NCI-H1105 (cell line): ENCODE results near the gene ANKRD28.
"Not testable (repeated sequence)": the region's sequence is repeated elsewhere in the genome, so short reads cannot be mapped to it uniquely, and the experiment has no call there.

Source experiments
- DNase-seq: peaks from one replicate; lab custom pipeline; 2025; lab: John Stamatoyannopoulos, UW

ANKRD28 gene

DNA sequence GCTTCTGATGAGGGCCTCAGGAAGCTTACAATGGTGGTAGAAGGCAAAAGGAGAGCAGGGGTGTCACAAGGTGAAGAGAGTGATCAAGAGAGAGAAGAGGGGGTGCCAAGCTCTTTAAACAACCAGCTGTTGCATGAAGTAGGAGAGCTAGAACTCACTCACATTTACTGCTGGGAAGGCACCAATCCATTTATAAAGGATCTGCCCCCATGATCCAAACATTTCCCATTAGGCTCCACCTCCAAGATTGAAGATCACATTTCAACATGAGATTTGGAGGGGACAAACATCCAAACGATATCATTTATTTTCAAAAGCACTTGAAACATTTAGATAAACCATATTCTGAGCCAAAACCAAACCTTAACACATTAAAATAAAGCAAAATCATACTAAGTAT is 26.3 kb downstream of the ANKRD28 start:
- DNase-seq: no peak

DNA sequence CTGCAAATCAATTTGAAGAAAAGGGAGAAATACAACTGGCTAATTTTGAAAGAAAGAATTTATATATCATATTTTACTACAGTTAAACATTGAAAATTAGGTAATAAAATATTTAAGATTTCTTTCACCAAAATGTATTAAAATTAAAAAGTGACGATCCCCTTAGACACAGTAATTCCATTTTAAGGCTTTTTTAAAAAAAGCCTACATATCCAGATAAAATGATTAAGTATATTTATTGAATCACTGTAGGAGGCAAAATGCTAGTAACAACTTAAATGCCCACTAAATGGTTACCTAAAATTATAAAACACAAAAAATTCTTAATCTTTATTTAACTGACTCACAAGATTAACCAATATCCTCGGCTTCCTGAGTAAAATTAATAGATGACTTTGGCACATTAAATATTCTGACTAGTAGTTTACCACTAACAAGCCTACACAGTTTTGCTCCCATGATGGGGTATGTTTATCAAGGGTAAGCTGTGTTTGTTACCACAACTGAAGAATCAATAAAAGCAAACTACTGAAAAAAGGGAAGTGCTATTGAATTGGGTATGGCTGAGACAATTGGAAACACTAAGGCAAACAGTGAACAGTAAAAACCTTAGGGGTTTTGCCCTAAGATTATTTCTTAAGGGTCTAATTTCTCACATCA is 28.4 kb downstream of the ANKRD28 start:
- no peak for DNase-seq

DNA sequence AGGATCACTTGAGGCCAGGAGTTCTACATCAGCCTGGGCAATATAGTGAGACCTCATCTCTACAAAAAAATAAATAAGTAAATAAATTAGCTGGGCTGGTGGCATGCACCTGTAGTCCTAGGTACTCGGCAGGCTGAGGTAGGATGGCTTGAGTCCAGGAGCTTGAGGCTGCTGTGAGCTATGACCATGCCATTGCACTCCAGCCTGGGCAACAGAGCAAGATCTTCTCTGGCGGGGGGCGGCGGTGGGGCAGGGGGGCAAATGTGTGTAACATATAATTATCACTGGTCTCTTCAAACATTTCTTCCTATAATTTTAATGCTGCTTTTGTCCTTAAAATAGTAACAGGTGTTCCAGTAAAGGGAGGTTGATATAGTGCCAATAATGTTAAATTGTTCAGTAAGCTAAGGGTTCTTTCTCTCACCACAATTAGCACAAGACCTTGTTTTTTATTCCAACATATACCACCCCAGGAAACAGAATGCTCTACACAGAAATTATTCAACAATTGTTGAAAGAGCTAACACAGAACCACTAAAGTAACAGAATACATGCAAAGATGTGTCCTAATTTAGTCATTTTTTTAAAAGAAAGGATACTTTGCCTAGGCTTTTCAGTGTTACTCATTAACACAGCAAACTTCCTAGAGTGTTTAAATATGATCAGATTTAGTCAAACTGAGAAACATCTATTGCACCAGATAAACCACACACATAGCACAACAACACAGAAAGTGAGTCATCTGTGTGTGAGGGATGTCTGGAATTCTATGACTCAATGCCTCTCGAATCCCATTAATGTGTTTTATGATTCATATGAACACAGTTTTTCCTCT is 29.1 kb downstream of the ANKRD28 start:
- DNase-seq: no peak

DNA sequence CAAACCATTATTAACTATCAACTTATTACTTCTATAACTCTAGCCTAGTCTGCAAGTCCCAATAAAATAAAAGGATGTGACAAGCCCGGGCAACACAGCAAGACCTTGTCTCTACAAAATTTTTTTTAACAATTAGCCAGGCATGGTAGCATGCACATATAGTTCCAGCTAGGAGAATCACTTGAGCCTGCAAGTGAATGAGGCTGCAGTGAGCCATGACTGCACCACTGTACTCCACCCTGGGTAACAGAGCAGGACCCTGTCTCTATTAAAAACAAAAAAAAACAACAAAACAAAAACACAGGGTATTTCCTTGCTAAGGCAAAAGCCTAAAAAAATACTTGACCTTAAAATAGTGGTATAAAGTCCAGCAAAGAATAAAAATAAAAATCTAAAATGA is 31.4 kb downstream of the ANKRD28 start:
- DNase-seq: no peak

DNA sequence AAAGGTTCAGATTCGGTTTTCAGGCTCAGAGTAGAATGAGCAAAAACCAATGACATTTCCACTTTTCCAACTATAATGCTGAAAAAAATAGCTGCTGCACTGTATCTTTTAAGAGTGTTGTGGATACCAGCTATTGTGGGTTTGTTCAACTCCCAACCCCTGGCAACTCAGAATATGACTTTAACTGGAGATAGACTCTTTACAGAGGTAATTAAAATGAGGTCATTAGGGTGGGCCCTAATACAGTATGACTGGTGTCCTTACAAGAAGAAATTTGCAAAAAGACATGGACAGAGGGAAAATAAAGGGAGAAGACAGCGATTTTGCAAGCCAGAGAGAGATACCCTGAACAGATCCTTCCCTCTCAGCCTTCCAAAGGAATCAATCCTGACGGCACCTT is 39.5 kb downstream of the ANKRD28 start:
- DNase-seq: no peak

DNA sequence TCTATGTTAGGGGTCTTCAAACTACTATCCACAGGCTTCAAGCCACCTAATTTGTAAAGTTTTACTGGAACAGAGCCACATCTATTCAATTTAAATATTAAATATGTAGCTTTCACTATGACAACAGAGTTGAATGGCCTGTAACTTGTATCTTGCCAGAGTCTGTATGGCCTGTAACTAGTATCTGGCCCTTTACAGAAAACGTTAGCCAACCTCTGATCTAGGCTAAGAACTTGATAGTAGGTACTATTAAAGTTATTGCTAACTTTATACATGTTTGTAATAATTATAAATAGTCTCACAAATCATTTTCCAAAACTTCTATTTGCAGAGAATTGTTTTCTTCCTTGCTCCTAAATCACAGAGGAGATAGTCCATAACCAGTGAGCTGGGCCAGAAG is 40.0 kb downstream of the ANKRD28 start:
- DNase-seq: no peak

DNA sequence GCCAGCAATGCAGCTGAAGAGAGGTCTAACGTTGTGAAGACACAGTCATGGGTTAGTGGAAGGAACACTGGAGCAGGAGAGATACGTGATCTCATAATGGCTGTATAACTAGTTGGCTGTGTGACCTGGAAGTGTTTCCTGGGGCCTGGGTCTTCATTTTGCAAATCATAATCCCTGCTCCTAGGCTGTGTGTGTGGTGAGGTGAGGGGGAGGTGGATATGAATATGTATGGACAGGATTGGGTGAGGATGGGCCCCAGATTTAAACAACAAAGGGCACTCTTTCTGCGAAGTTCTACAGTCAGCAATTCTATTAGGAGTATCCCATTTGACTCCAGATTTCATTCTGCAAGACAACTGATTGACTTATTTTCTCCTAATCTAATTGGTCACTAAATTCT is 41.3 kb downstream of the ANKRD28 start:
- no peak for DNase-seq

DNA sequence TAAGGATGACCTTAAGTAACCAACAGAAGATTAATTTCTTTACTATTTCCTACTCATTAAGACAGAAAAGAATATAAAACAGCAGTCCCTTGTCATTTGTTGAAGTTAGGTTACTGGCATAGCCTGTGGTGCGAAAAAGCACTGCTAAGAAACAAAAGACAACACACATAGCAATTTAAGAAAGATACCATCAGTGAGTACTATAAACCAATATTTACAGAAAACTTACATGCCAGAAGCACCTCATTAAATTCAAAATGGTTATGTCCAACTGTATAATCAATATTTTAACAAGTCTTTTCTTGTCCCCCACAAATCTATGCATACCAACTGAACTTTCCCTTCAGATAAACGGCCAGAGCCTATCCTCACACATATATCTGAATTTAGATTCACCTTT is 42.0 kb downstream of the ANKRD28 start:
- DNase-seq: no peak

DNA sequence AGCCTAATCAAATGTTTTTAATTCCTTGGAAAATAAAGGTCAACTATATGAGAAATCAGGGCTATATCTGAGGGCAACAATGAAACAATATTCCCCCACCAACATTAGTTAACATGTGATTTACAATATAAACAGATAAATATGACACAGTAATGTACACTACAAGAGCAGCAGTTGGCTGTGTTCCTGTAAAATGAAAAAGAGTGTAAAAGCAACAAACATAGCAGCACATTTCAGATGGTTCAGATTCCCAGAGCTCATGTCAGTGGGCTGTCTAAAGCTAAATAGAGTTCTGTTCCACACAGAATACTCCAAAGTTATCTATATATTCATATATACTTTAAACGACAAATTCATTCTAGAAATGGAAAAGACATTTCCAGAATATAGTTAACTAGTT is 42.6 kb downstream of the ANKRD28 start:
- DNase-seq: no peak

DNA sequence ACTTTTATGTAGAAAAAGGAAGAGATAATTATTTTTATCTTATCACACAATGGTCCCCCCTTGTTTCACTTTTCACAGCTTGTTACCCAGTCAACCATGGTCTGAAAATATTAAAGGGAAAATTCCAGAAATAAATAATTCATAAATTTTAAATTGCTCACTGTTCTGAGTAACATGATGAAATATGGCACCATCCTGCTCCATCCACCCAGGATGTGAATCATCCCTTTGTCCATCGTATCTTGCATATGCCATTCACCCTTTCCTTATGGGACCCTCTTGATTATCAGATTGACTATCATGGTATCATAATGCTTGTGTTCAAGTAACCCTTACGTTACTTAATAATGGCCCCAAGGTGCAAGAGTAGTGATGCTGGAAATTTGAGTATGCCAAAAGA is 43.7 kb downstream of the ANKRD28 start:
- no peak for DNase-seq

DNA sequence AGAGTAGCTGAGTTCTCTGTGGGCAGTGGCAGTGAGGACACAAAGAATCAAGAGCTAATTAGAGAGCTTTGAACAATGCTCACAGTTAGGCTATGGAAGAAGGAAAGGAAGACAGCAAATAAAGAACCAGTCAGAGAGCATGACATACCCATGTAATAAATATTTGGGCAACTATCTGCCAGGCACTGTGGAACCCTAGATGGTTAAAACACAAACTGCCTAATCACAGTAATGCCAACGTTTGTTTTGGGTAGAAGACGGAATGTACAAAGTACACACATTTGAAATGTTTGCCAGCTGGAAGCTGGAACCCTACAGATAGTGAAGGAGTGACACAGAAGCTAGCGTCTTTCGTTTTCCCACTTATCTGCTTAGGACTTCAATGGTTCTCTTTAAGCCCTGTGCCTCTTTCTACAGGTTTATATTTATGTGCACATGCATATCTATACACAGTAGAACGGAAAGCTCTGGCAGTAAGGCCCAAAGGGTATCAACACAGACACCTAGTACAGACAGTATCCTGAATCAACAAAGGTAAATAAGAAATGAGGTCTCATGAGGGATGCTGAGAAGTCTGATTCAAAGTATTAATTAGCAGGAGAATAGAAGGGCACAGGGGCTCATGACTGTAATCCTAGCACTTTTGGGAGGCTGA is 44.6 kb downstream of the ANKRD28 start:
- no peak for DNase-seq

DNA sequence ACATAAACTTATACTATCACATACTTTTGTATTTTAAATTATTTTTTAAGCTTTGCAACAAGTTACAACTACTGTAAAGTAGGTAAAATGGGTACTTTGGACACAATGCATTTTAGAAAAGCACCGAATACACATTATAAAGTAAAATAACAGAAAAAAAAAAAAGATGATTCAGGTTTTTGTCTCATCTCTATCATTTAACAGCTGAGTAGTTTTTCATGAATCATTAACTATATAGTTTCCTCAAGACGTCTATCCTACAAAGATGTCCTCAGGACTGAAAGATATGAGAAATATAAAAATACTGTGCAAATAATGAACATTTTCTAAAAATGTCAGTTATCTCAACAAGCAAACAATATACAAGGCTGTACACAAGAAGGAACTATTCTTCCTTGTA is 46.9 kb downstream of the ANKRD28 start:
- no peak for DNase-seq

DNA sequence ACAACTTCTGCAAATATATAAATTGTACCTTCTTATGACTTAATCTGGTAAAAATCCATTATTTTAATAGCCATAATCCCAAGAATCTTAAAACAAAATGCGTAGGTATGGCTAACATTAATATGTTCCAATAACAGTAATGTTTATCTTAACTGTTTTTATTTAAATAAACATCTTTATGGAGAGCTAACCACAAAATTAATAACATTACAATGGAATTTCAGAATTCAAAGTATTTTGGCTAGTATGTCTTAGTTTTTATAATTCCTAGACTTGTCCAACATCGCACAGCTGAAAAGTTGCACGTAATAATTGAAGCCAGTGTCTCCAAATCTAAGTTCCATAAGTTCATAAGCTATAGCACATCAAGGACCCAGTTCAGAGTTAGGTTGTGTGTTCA is 47.6 kb downstream of the ANKRD28 start:
- no peak for DNase-seq

DNA sequence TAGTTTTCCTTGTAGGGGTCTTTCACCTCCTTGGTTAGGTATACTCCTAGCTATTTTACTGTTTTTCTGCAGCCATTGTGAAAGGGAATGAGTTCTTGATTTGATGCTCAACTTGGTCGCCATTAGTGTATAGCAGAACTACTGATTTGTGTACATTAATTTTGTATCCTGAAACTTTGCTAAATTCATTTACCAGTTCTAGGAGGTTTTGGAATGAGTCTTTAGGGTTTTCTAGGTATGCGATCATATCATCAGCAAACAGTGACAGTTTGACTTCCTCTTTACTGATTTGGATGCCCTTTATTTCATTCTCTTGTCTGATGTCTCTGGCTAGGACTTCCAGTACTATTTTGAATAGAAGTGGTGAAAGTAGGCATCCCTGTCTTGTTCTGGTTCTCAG is 51.9 kb downstream of the ANKRD28 start:
- not testable (repeated sequence) for DNase-seq

DNA sequence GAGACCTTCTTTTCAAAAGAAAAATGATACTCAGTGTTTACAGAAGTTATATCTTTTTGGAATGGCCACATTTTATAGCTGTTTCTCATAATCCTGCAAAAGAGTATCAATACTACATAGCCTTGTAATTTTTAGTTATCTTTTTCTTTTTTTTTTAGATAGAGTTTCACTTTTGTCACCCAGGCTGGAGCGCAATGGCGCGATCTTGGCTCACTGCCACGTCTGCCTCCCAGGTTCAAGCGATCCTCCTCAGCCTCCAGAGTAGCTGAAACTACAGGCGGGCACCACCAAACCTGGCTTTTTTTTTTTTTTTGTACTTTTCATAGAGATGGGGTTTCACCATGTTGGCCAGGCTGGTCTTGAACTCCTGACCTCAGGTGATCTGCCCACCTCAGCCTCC is 53.6 kb downstream of the ANKRD28 start:
- no peak for DNase-seq

DNA sequence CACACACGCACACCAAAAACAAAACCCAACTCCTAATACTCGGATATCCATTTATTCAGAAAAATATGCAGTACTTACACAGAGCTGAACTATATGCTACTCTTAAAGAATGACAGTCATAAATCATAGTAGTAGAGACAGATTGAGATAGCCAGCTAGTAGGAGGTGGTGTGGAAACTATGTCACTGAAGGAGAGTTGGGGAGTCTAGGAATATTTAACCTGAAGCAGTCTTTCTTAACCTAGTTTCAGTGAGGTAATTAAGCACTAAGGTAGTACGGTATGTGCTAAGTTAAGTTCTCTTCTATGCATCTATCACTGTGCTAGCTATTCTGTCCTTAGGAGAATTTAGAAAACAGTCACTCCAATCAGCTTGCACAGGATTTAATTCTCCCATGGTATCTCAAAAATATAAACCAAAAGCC is 54.2 kb downstream of the ANKRD28 start:
- DNase-seq: no peak

DNA sequence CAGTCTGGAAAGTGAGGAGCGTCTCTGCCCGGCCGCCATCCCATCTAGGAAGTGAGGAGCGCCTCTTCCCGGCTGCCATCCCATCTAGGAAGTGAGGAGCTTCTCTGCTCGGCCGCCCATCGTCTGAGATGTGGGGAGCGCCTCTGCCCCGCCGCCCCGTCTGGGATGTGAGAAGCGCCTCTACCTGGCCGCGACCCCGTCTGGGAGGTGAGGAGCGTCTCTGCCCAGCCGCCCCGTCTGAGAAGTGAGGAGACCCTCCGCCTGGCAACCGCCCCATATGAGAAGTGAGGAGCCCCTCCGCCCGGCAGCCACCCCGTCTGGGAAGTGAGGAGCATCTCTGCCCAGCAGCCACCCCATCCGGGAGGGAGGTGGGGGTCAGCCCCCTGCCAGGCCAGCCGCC is 55.5 kb downstream of the ANKRD28 start:
- DNase-seq: not testable (repeated sequence)

DNA sequence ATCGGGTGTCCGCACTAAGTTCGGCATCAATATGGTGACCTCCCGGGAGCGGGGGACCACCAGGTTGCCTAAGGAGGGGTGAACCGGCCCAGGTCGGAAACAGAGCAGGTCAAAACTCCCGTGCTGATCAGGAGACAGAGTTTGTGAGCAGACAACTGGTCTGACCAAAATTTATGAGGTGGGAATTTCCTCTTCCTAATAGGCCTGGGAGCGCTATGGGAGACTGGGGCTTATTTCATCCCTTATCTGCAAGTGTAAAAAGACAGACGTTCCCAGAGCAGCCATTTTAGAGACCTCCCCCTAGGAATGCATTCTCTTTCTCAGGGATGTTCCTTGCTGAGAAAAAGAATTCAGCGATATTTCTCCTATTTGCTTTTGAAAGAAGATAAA is 59.2 kb downstream of the ANKRD28 start:
- DNase-seq: not testable (repeated sequence)

DNA sequence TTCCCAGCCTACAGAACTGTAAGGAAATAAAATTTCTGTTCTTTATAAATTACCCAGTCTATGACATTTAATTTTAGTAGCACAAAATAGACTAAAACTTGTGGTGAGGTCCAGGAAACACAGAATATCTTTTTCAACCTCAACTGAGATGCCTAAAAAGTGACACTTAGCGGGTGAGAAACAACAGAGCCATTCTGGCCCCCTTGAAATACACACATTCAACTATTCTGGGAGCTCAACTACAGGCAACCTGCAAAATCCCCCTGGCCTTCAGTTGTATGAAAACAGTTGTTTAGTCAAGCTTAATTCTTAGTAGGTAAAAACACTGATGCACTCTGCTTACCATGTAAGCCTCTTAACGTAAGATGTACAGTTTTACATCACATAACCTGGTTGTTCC is 66.8 kb downstream of the ANKRD28 start:
- DNase-seq: no peak

DNA sequence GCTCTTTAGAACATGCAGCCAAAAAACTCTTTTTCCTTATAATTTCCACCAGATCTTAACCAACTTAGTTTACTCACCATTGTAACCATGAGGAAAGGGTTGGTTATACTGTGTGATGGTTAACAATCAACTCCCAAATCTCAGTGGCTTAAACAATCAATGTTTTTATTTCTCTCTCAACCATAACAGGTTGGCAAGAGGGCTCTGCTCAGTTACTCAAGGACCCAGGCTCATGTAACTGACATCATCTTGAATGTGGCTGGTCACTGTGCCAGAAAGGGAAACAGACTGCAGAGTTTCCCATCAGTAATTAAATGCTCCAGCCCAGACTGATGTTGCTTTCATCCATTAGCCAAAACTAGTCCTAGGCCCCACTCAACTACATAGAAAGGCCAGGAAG is 69.0 kb downstream of the ANKRD28 start:
- no peak for DNase-seq

DNA sequence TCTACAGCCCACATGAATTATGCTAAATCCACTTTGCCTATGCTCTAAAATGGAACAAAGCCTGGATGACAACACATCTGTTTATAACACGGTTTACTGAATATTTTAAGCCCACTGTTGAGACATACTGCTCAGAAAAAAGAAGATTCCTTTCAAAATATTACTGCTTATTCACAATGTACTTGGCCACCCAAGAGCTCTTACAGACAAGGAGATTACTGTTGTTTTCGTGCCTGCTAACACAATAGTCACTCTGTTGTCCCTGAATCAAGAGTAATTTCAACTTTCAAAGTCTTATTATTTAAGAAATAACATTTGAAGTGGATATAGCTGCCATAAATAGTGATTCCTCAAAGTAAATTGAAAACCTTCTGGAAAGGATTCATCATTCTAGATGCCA is 70.9 kb downstream of the ANKRD28 start:
- DNase-seq: no peak

DNA sequence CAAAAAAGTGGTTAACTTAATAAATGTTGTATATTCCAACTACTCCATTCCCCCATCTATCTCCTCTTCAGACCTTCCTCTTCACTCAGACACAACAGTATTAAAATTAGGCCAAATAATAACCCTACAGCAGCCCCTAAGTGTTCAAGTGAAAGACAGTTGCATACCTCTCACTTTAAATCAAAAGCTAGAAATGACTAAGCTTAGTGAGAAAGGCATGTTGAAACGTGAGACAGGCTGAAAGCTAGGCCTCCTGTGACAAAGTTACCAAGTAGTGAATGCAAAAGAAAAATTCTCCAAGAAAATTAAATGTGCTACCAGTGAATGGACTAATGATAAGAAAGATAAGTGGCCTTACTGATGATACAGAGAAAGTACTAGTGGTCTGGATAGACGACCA is 71.7 kb downstream of the ANKRD28 start:
- no peak for DNase-seq

DNA sequence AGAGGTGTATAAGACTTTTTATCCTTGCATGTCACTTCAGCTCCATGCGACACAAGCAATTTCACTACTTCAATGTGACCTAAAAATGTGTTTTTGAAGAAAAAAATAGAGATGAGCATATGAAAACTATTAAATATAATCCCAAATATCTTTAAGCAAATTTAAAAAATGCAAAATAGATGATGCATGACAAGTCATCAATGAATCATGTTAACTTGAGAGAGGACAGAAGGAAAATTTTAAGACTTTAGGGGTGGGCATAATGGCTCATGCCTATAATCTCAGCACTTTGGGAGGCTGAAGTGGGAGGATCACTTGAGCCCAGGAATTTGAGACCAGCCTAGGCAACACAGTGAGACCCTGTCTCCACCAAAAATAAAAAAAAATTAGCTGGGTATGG is 73.3 kb downstream of the ANKRD28 start:
- DNase-seq: no peak

DNA sequence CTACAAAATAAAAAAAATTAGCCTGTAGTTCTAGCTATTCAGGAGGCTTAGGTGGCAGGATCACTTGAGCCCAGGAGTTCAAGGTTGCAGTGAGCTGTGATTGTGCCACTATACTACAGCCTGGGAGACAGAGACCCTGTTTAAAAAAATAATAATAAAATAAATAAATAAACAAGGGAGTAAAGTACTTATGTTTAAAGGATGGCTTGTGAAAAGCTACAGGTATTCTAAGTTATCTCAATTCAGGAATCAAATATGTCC is 74.2 kb downstream of the ANKRD28 start:
- DNase-seq: no peak
